NCI-H1092 (cell line): ENCODE data around the gene ARF1.

ENCODE experiments used
- DNase-seq: peaks from one replicate; lab custom pipeline; 2025; lab: John Stamatoyannopoulos, UW

Gene ARF1

GRCh38 chr1:228082214-228082917 lies at the start of gene ARF1:
TSS of gene ARF1 (plus strand) at chr1:228082708. CDS start at chr1:228097115, 14,407 bp downstream.
- peak; percentile 93 for DNase-seq

- no peak for DNase-seq
These were observed 49.1 kb upstream of the ARF1 start for GRCh38 chr1:228033376-228033775.

- DNase-seq, result no peak
These were observed 47.3 kb upstream of the ARF1 start for GRCh38 chr1:228034954-228035837.

GRCh38 chr1:228035844-228036243 lies 46.7 kb upstream of the ARF1 start:
- no peak for DNase-seq

GRCh38 chr1:228036701-228037231 lies 45.7 kb upstream of the ARF1 start:
- DNase-seq, result no peak

GRCh38 chr1:228037401-228038386 lies 44.8 kb upstream of the ARF1 start:
- no peak for DNase-seq

- DNase-seq, result no peak
These were observed 44.0 kb upstream of the ARF1 start for GRCh38 chr1:228038387-228039005.

GRCh38 chr1:228039006-228039903 lies 43.3 kb upstream of the ARF1 start:
- no peak for DNase-seq

- DNase-seq, result no peak
These were observed 42.5 kb upstream of the ARF1 start for GRCh38 chr1:228039986-228040385.

- no peak for DNase-seq
These were observed 41.2 kb upstream of the ARF1 start for GRCh38 chr1:228041316-228041715.

GRCh38 chr1:228042508-228042907 lies 40.0 kb upstream of the ARF1 start:
- DNase-seq, result no peak

- DNase-seq, result no peak
These were observed 39.1 kb upstream of the ARF1 start for GRCh38 chr1:228043281-228043848.

GRCh38 chr1:228044961-228045360 lies 37.5 kb upstream of the ARF1 start:
- DNase-seq, result no peak

- no peak for DNase-seq
These were observed 37.1 kb upstream of the ARF1 start for GRCh38 chr1:228045405-228045804.

GRCh38 chr1:228045871-228046270 lies 36.6 kb upstream of the ARF1 start:
- no peak for DNase-seq

GRCh38 chr1:228046421-228047182 lies 35.9 kb upstream of the ARF1 start:
- DNase-seq, result no peak

- DNase-seq, result no peak
These were observed 35.4 kb upstream of the ARF1 start for GRCh38 chr1:228047183-228047466.

- no peak for DNase-seq
These were observed 34.4 kb upstream of the ARF1 start for GRCh38 chr1:228048120-228048519.

- DNase-seq, result no peak
These were observed 33.7 kb upstream of the ARF1 start for GRCh38 chr1:228048659-228049298.
